Neural cell (in vitro differentiated cells): ENCODE measurements around the gene SSBP3. TPM values are rescaled to one million over a fixed set of nuclear protein-coding genes. Genes with fewer than 3 reads are reported as not detected.

Source experiments
- H2AFZ ChIP-seq: fragments of 200-600, 300-800 bp; sonication (generic), shearing (Covaris generic); 2 replicates; pipeline ENCODE4 v1.6.0; 2014; ENCODE audit warnings: low read depth, mild to moderate bottlenecking, antibody characterized with exemption, low read length, moderate library complexity
- H3F3A ChIP-seq: fragments of 200-600 bp; shearing (Covaris generic); 2 replicates; pipeline ENCODE4 v1.6.1; 2016; ENCODE audit warnings: mild to moderate bottlenecking, moderate library complexity, mixed read lengths, antibody characterized with exemption, low read length; ENCODE audit not compliant: insufficient read depth, poor library complexity, severe bottlenecking
- H3K27ac ChIP-seq: fragments of 200-600, 300-800 bp; sonication (generic), shearing (Covaris generic); 2 replicates; pipeline ENCODE4 v1.5.1; 2014; ENCODE audit warnings: mild to moderate bottlenecking, low read length, moderate library complexity
- H3K27me3 ChIP-seq: fragments of 300-800, 200-600 bp; sonication (generic), shearing (Covaris generic); 2 replicates; pipeline ENCODE4 v1.6.0; 2014; ENCODE audit warnings: mild to moderate bottlenecking, low read depth, low read length, moderate library complexity; ENCODE audit not compliant: insufficient read depth
- H3K36me3 ChIP-seq: fragments of 300-800, 200-600 bp; sonication (generic), shearing (Covaris generic); 2 replicates; pipeline ENCODE4 v1.5.1; 2014; ENCODE audit warnings: mild to moderate bottlenecking, antibody characterized with exemption, low read length, moderate library complexity; ENCODE audit not compliant: insufficient read depth
- H3K4me2 ChIP-seq: fragments of 300-800, 200-600 bp; sonication (generic), shearing (Covaris generic); 2 replicates; pipeline ENCODE4 v1.6.0; 2014; ENCODE audit warnings: mild to moderate bottlenecking, low read length
- H3K4me3 ChIP-seq: fragments of 300-800, 200-600 bp; sonication (generic), shearing (Covaris generic); 2 replicates; pipeline ENCODE4 v1.5.1; 2014; ENCODE audit warnings: mild to moderate bottlenecking, low read length, moderate library complexity
- H3K79me2 ChIP-seq: fragments of 200-600 bp; shearing (Covaris generic); replicated peaks from 2 replicates; pipeline ENCODE4 v1.6.0; 2014; ENCODE audit warnings: mild to moderate bottlenecking, low read length, moderate library complexity; ENCODE audit not compliant: insufficient read depth
- H3K9ac ChIP-seq: fragments of 300-800, 200-600 bp; sonication (generic), shearing (Covaris generic); 2 replicates; pipeline ENCODE4 v1.6.1; 2016; ENCODE audit warnings: mild to moderate bottlenecking, low read length, mixed read lengths
- H3K9me2 ChIP-seq: fragments of 200-600 bp; shearing (Covaris generic); 2 replicates; pipeline ENCODE4 v1.6.1; 2016; ENCODE audit warnings: mild to moderate bottlenecking, low read length, mixed read lengths; ENCODE audit not compliant: insufficient read depth
- H3K9me3 ChIP-seq: fragments of 200-600, 300-800 bp; sonication (generic), shearing (Covaris generic); 2 replicates; pipeline ENCODE4 v1.6.1; 2016; ENCODE audit warnings: mild to moderate bottlenecking, mixed run types, low read length, moderate library complexity, mixed read lengths
- H4K20me1 ChIP-seq: fragments of 200-600 bp; shearing (Covaris generic); 2 replicates; pipeline ENCODE4 v1.6.1; 2016; ENCODE audit warnings: mild to moderate bottlenecking, mixed run types; ENCODE audit not compliant: insufficient read depth
- CTCF ChIP-seq: fragments of 450-650 bp; IDR thresholded peaks from 2 replicates; pipeline ENCODE4 v1.5.1; 2014; ENCODE audit warnings: antibody characterized with exemption, mild to moderate bottlenecking, moderate library complexity; ENCODE audit not compliant: poor library complexity, severe bottlenecking
- EP300 ChIP-seq: fragments of 450-650 bp; conservative IDR thresholded peaks from 2 replicates; pipeline ENCODE4 v1.6.1; 2014; ENCODE audit warnings: antibody characterized with exemption, mild to moderate bottlenecking, moderate library complexity; ENCODE audit not compliant: poor library complexity, severe bottlenecking
- EZH2 ChIP-seq: fragments of 200-600, 300-800 bp; shearing (Covaris generic), sonication (generic); IDR thresholded peaks from 2 replicates; pipeline ENCODE4 v1.6.1; 2014; ENCODE audit warnings: antibody characterized with exemption, low read length, borderline replicate concordance, mild to moderate bottlenecking; ENCODE audit not compliant: insufficient read depth, poor library complexity, severe bottlenecking
- MXI1 ChIP-seq: fragments of 450-650 bp; conservative IDR thresholded peaks from 2 replicates; pipeline ENCODE4 v1.6.1; 2014; ENCODE audit warnings: antibody characterized with exemption, mild to moderate bottlenecking; ENCODE audit not compliant: poor library complexity, severe bottlenecking
- POLR2AphosphoS5 ChIP-seq: IDR thresholded peaks from 2 replicates; pipeline ENCODE4 v1.6.1; 2012
- RAD21 ChIP-seq: fragments of 450-650 bp; conservative IDR thresholded peaks from 2 replicates; pipeline ENCODE4 v1.6.1; 2014; ENCODE audit warnings: antibody characterized with exemption, mild to moderate bottlenecking, moderate library complexity
- REST ChIP-seq: IDR thresholded peaks from 2 replicates; pipeline ENCODE4 v1.6.1; 2012; ENCODE audit warnings: borderline replicate concordance
- SMC3 ChIP-seq: fragments of 450-650 bp; conservative IDR thresholded peaks from 2 replicates; pipeline ENCODE4 v1.6.1; 2014; ENCODE audit warnings: antibody characterized with exemption, mild to moderate bottlenecking, moderate library complexity; ENCODE audit not compliant: poor library complexity
- TAF1 ChIP-seq: IDR thresholded peaks from 2 replicates; pipeline ENCODE4 v1.6.1; 2012; ENCODE audit warnings: low read depth
- polyA plus RNA-seq: library from polyadenylated mRNA; depleted of rRNA; stranded (reverse); fragments of >200 nt; gene quantifications from 2 replicates; pipeline ENCODE4 v1.2.3, GENCODE V29; 2014

Gene SSBP3
- polyA plus RNA-seq, 1 donor from 2014 or later, result 77.4 TPM

- Histone ChIP-seq H3K27me3 (no peaks in the 10 kb centered on the region), H3K4me2 (no peak overlapping the region), H3K9ac (no peak overlapping the region), H3K79me2 (peaks cover 91% of the 10 kb centered on the region), H4K20me1 (peaks cover 3% of the 10 kb centered on the region), H3K4me3 (no peak overlapping the region), H3K9me3 (no peaks in the 10 kb centered on the region), H3F3A (peaks cover 3% of the 10 kb centered on the region), H3K27ac (no peak overlapping the region), H3K36me3 (no peaks in the 10 kb centered on the region), H3K9me2 (no peaks in the 10 kb centered on the region), H2AFZ (no peak overlapping the region)
- TF ChIP-seq REST, result no peak
- TF ChIP-seq EP300, result no peak
- TF ChIP-seq SMC3, result no peak
- TF ChIP-seq MXI1, result no peak
- no peak for TF ChIP-seq TAF1
- no peak for TF ChIP-seq RAD21
- TF ChIP-seq POLR2AphosphoS5, result no peak
- TF ChIP-seq CTCF, result no peak
- TF ChIP-seq EZH2, result no peak
These were observed 74.2 kb downstream of the SSBP3 start for GRCh38 chr1:54331843-54332463.

- no peak overlapping the region for H3K9ac ChIP-seq
- no peaks in the 10 kb centered on the region for H3K9me3 ChIP-seq
- no peaks in the 10 kb centered on the region for H4K20me1 ChIP-seq
- H3K27me3 ChIP-seq, result no peaks in the 10 kb centered on the region
- no peak overlapping the region for H3K27ac ChIP-seq
- H2AFZ ChIP-seq, result no peak overlapping the region
- no peaks in the 10 kb centered on the region for H3K9me2 ChIP-seq
- H3K79me2 ChIP-seq, result peaks cover 86% of the 10 kb centered on the region
- peaks cover 3% of the 10 kb centered on the region for H3F3A ChIP-seq
- H3K4me3 ChIP-seq, result no peak overlapping the region
- no peak overlapping the region for H3K4me2 ChIP-seq
- no peaks in the 10 kb centered on the region for H3K36me3 ChIP-seq
- TF ChIP-seq POLR2AphosphoS5, result no peak
- no peak for TF ChIP-seq EP300
- no peak for TF ChIP-seq RAD21
- TF ChIP-seq CTCF, result no peak
- TF ChIP-seq SMC3, result no peak
- no peak for TF ChIP-seq TAF1
- no peak for TF ChIP-seq MXI1
- no peak for TF ChIP-seq EZH2
- TF ChIP-seq REST, result no peak
These were observed 75.0 kb downstream of the SSBP3 start for GRCh38 chr1:54331091-54331772.
